HG02623 (cell line): ENCODE measurements around the gene PBRM1.
"Not testable (repeated sequence)": the region's sequence is repeated elsewhere in the genome, so short reads cannot be mapped to it uniquely, and the experiment has no call there.

Experiments used
- ATAC-seq: cut with Tn5 transposase; IDR thresholded peaks from one replicate; pipeline ENCODE4 v1.9.1; 2021; ENCODE audit warnings: moderate library complexity; ENCODE audit not compliant: unreplicated experiment

PBRM1 gene

DNA sequence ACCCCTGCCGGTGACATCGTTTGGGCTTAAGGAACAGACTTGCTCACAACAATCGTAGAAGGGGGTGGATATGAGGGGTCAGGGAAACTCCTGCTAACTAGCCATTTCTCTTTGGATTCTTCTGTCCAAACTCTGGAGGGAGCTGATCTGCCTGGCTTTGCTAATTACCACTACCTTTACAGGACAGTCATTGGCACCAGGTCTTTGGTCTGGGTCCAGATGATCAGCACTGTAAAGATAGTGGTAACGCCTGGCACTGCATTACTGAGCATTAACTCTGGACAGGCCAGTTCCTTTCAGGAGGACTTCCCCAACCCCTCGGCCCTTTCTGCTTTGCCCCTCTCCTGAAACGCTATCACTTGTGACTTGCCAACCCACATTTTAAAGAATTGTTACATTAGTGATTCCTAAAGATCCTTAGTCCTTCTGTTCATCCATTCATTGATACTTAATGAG lies 148.5 kb downstream of the PBRM1 start:
- no peak for ATAC-seq

GRCh38 chr3:52536369-52537164 lies 149.1 kb downstream of the PBRM1 start, which contains the start of gene UQCC5:
Gene UQCC5 (plus strand): TSS chr3:52536605. CDS start chr3:52536756, 151 bp downstream.
- ATAC-seq = peak; percentile 81

DNA sequence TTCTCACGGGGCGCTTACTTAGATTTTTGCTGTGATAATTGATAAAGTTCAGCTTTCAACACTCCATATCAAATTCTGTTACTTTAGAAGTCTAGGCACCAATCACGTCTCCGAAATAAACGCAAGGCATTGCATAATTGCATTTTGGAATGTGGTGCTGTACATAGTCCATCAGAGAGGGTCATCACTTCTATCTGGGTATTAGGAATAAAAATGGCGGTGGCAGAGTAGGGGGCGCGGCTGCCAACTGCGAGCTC lies 149.7 kb downstream of the PBRM1 start:
- ATAC-seq = no peak

- no peak for ATAC-seq
Measured at GRCh38 chr3:52535411-52536111, 150.2 kb downstream of the PBRM1 start.

DNA sequence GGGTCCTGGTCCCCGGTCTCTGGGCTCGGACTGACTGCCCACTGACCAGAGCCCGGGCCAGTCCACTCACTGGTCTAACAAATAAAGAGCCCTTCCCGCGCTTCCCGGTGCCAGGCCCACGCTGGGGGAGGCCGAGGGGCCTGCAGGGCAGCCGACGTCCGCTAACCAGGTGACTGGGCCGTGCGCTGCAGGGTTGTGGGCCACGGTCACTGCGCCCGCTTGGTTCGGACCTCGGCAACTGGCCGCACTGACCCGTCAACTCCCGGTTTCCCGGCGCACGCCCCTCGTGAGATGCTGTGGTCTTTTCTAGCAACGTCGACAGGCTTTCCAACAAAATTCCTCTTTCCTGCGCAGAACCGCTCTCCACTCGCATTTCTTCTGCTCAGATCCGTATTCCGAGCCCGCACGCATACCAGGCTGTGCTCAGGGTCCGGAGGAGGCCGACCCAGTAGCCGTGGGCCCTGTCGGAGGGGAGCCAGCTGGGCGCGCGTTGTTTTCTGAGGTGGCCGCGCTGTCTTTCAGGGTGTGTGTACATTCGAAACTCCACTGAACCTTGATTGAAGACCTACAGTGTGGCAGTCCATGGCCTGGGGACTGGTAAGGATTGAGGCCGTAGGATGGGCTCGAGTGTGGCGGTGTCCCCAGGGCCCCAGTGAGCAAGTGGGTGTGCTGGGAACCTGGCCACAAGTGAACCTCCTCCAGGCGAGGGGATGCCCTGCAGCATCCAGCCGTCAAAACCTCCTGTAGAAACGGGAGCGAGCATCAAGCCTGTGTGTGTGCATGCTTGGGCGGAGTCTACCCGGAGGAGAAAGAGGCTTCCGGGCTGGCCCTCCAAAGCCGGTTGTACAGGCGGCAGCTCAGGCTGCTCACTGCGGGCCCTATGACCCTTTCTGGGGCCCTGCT lies 151.2 kb downstream of the PBRM1 start:
- ATAC-seq = no peak

GRCh38 chr3:52533623-52534280 lies 152.0 kb downstream of the PBRM1 start, which contains the start of gene NT5DC2:
Gene NT5DC2 (minus strand): TSS chr3:52533857. CDS start chr3:52533737, 120 bp downstream.
- ATAC-seq = peak; percentile 35

- no peak for ATAC-seq
Measured at GRCh38 chr3:52532838-52533622, 152.7 kb downstream of the PBRM1 start.

GRCh38 chr3:52532517-52532837 lies 153.2 kb downstream of the PBRM1 start:
- ATAC-seq = no peak

GRCh38 chr3:52531860-52532516 lies 153.7 kb downstream of the PBRM1 start:
- no peak for ATAC-seq

GRCh38 chr3:52530918-52531826 lies 154.5 kb downstream of the PBRM1 start:
- ATAC-seq = no peak

DNA sequence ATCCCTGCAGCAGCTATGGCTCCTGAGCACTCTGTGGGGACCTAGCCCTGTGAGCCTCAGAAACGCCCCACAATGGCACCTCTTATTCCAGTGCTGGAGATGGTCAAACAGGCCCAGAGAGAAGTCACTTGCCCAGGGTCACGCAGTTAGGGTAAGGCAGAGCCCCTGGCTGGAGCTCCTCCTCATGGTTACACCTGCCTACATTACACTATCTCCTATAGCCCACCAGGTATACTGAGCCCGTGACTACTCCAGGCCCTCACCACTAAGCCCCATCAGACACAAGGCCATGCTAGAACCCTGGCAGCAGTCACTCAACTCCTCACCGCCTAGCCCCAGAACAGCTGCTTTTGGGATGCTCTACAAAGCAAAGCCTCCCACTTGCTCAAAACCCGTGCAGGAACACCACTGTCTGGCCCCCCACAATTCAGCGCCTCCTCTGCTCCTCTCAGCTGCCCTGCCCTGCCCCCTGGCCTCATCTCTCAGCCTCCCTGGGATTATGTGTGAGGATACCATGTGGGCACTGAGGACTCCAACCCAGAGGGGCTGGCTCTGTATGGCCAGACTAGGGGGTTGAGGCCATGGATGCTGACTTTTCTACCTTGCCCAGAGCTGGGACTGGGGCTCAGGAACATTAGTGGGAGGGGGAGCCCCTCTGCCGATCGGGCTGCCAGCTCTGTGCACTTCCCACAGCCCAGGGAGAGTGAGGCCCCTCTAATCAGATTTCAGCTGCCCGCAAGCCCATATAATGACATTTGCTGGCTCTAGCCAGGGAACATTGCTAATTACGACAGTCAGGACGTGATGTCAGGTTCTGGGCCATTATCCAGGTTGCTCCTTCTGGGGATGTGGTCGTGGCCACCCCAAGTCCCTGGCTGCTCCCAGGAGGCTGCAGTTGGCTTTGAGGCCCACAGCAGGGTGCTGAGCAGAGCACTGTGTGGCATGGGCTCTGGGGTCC lies 156.1 kb downstream of the PBRM1 start:
- no peak for ATAC-seq

DNA sequence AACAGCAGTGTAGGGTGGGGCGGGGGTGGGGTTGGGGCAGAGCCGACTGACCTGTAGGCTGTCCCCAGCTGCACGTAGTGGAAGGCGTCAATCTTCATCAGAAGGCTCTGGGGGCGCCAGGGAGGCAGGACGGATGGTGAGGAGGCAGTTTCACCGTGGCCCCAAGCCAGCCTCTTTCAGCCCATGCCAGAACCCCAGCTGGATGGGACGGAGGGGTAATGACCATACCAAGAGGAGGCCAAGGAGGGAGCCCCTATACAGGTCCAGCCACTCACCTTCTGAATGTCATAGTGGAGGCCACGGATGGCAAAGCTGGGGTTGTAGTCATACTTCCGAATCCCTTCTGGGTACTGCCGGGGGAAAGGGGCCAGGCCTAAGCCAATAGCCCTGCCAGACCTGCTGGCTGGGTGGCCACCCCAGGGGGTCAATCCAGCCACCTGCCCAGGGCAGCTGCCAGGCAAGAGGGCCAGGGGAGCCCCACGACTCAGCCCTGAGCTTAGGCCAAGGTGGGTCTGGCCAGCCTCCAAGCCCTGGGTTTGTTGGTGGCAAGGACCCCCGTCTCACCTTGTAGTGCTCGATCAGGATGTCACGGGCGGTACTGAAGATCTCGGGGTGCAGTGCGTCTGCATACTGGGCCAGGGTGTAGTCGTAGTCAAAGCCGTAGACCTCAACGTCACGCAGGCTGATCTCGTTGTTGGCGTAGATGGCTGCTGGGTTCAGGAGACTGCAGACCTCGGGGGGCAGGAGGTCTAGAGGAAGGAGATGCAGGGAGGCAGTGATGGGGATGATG lies 156.9 kb downstream of the PBRM1 start:
- ATAC-seq = no peak

GRCh38 chr3:52527732-52528585 lies 157.8 kb downstream of the PBRM1 start:
- ATAC-seq = no peak

DNA sequence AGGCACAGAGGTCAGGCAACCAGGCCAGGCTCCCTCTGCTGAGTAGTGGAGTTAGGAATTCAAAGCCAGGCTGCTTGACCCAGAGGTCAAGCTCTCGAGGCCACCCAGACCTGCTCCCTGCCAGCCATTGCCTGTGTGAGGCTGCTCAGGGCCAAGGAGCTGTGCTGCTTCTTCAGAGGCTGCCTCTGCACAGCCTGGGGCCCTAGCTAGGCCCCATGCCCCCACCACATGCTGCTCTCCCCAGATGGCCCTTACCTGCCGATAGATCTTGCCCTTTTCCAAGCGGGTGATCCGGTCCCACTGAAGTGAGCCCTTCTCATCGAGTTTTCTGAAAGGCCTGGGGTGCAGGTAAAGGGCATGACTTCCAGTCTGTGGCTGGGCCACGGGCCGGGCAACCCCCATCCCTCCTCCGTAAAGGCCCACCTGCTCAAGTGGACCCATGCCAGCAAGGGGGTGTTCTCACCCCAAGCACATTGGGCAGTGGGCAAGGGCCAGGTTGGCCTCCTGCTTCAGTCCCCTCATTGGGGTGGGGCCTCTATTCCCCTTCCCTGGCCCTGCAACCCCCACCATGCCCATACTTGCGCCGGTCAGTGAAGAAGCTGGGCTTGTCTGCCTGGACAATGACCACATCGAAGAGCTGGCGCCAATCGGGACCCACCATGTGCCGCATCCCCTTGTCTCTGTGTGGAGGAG lies 158.5 kb downstream of the PBRM1 start:
- no peak for ATAC-seq

DNA sequence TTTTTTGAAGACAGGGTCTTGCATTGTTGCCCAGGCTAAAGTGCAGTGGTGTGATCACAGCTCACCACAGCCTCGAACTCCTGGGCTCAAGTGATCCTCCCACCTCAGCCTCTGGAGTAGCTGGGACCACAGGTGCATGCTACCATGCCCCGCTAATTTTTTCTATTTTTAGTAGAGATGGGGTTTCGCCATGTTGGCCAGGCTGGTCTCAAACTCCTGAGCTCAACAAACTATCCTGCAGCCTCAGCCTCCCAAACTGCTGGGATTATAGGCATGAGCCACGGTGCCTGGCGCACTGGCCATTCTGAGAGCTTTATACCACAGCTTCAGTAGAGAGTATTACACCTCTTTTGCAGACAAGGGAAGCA lies 159.1 kb downstream of the PBRM1 start:
- not testable (repeated sequence) for ATAC-seq
